ENCODE data around the gene ARID3C. TPM values are rescaled to one million over a fixed set of nuclear protein-coding genes. Genes with fewer than 3 reads are reported as not detected.

Gene ARID3C
- total and polyA plus RNA-seq, 4 experiments from 2014 or later: not detected

- no peaks in the 10 kb centered on the region for H3K36me3 ChIP-seq (ENCODE audit: insufficient read depth, low read length)
- Mint-ChIP-seq H3K9me3 (no peaks in the 10 kb centered on the region), H3K36me3 (no peaks in the 10 kb centered on the region), H3K27ac (no peak overlapping the region), H3K27me3 (peaks cover 53 to 80% of the 10 kb centered on the region in 2 donors), H3K4me1 (peaks cover 12 to 32% (median 18%) of the 10 kb centered on the region in 4 donors), H3K4me3 (no peak overlapping the region)
- POLR2A ChIA-PET (ENCODE audit: partially characterized antibody): no interaction called here
- H3K4me1 ChIP-seq (ENCODE audit: insufficient read depth, low read length): peaks cover 16% of the 10 kb centered on the region
- no peak overlapping the region for H3K27ac ChIP-seq (ENCODE audit: low read depth, low read length)
- intact Hi-C loops (cut with micrococcal nuclease): no loop called here
- no peaks in the 10 kb centered on the region for H3K9me3 ChIP-seq (ENCODE audit: control insufficient read depth in 1 of 2, low read length in 2 of 2)
- H3K27me3 ChIP-seq (ENCODE audit: insufficient read depth, low read length): peaks cover 24% of the 10 kb centered on the region
- CTCF ChIA-PET (ENCODE audit: partially characterized antibody): interaction anchor here (1.5 kb wide), 1 partner anchor 9 kb away, joined by 5 read pairs; no protein-coding TSS in a partner anchor
- no peak for DNase-seq
- H3K4me3 ChIP-seq (ENCODE audit: low read length in 2 of 2): no peak overlapping the region
Observed at GRCh38 chr9:34585946-34586669, 42.8 kb downstream of the ARID3C start.

- no peak overlapping the region for H3K27ac Mint-ChIP-seq
- ChIA-PET POLR2A (ENCODE audit: partially characterized antibody) (no interaction called here), CTCF (ENCODE audit: partially characterized antibody) (interaction anchor here (0.7 to 1.5 kb wide), 2 partner anchors 10 to 181 kb away, joined by 4 to 5 read pairs; no protein-coding TSS in a partner anchor)
- Histone ChIP-seq H3K27ac (ENCODE audit: low read depth, low read length) (no peak overlapping the region), H3K9me3 (ENCODE audit: control insufficient read depth in 1 of 2, low read length in 2 of 2) (no peaks in the 10 kb centered on the region), H3K4me1 (ENCODE audit: insufficient read depth, low read length) (peaks cover 8% of the 10 kb centered on the region), H3K36me3 (ENCODE audit: insufficient read depth, low read length) (no peaks in the 10 kb centered on the region), H3K27me3 (ENCODE audit: insufficient read depth, low read length) (peaks cover 15% of the 10 kb centered on the region), H3K4me3 (ENCODE audit: low read length in 2 of 2) (no peak overlapping the region)
- no peak overlapping the region for H3K4me3 Mint-ChIP-seq
- intact Hi-C loops (cut with micrococcal nuclease): no loop called here
- no peak for DNase-seq
- H3K27me3 Mint-ChIP-seq: peaks cover 57 to 83% of the 10 kb centered on the region in 2 donors
- H3K36me3 Mint-ChIP-seq: no peaks in the 10 kb centered on the region
- H3K4me1 Mint-ChIP-seq: peaks cover 7 to 21% (median 11%) of the 10 kb centered on the region in 4 donors
- no peaks in the 10 kb centered on the region for H3K9me3 Mint-ChIP-seq
Observed at GRCh38 chr9:34584970-34585369, 43.9 kb downstream of the ARID3C start.

- POLR2A ChIA-PET (ENCODE audit: partially characterized antibody): no interaction called here
- Histone ChIP-seq H3K27me3 (ENCODE audit: insufficient read depth, low read length) (peaks cover 23% of the 10 kb centered on the region), H3K36me3 (ENCODE audit: insufficient read depth, low read length) (no peaks in the 10 kb centered on the region), H3K9me3 (ENCODE audit: control insufficient read depth in 1 of 2, low read length in 2 of 2) (no peaks in the 10 kb centered on the region), H3K27ac (ENCODE audit: low read depth, low read length) (no peak overlapping the region), H3K4me1 (ENCODE audit: insufficient read depth, low read length) (peaks cover 8% of the 10 kb centered on the region), H3K4me3 (ENCODE audit: low read length in 2 of 2) (no peak overlapping the region)
- intact Hi-C loops (cut with micrococcal nuclease): no loop called here
- no peak overlapping the region for H3K4me3 Mint-ChIP-seq
- H3K27me3 Mint-ChIP-seq: peaks cover 53 to 80% of the 10 kb centered on the region in 2 donors
- CTCF ChIA-PET (ENCODE audit: partially characterized antibody): interaction anchor here (1.3 kb wide), 1 partner anchor 9 kb away, joined by 4 read pairs; no protein-coding TSS in a partner anchor
- H3K27ac Mint-ChIP-seq: no peak overlapping the region
- H3K4me1 Mint-ChIP-seq: peaks cover 0 to 19% (median 4%) of the 10 kb centered on the region in 4 donors
- H3K9me3 Mint-ChIP-seq: no peaks in the 10 kb centered on the region
- DNase-seq: no peak
- no peaks in the 10 kb centered on the region for H3K36me3 Mint-ChIP-seq
Observed at GRCh38 chr9:34582787-34583186, 46.1 kb downstream of the ARID3C start.

- Histone ChIP-seq H3K4me3 (ENCODE audit: low read length in 2 of 2) (no peak overlapping the region), H3K27ac (ENCODE audit: low read depth, low read length) (no peak overlapping the region), H3K4me1 (ENCODE audit: insufficient read depth, low read length) (peaks cover 8% of the 10 kb centered on the region), H3K9me3 (ENCODE audit: control insufficient read depth in 1 of 2, low read length in 2 of 2) (no peaks in the 10 kb centered on the region), H3K27me3 (ENCODE audit: insufficient read depth, low read length) (peaks cover 23% of the 10 kb centered on the region), H3K36me3 (ENCODE audit: insufficient read depth, low read length) (no peaks in the 10 kb centered on the region)
- intact Hi-C loops (cut with micrococcal nuclease): no loop called here
- no peak overlapping the region for H3K27ac Mint-ChIP-seq
- peaks cover 44 to 72% of the 10 kb centered on the region in 2 donors for H3K27me3 Mint-ChIP-seq
- peaks cover 2 to 21% (median 12%) of the 10 kb centered on the region in 4 donors for H3K4me1 Mint-ChIP-seq
- H3K4me3 Mint-ChIP-seq: no peak overlapping the region
- no peak for DNase-seq
- no peaks in the 10 kb centered on the region for H3K36me3 Mint-ChIP-seq
- no peaks in the 10 kb centered on the region for H3K9me3 Mint-ChIP-seq
- CTCF ChIA-PET (ENCODE audit: partially characterized antibody): interaction anchor here (1.3 kb wide), 1 partner anchor 10 kb away, joined by 4 read pairs; no protein-coding TSS in a partner anchor
- POLR2A ChIA-PET (ENCODE audit: partially characterized antibody): no interaction called here
Observed at GRCh38 chr9:34581318-34581717, 47.5 kb downstream of the ARID3C start.

GRCh38 chr9:34580358-34580757 is 48.5 kb downstream of the ARID3C start:
- Histone ChIP-seq H3K9me3 (ENCODE audit: control insufficient read depth in 1 of 2, low read length in 2 of 2) (no peaks in the 10 kb centered on the region), H3K27ac (ENCODE audit: low read depth, low read length) (no peak overlapping the region), H3K36me3 (ENCODE audit: insufficient read depth, low read length) (no peaks in the 10 kb centered on the region), H3K27me3 (ENCODE audit: insufficient read depth, low read length) (peaks cover 23% of the 10 kb centered on the region), H3K4me3 (ENCODE audit: low read length in 2 of 2) (no peak overlapping the region), H3K4me1 (ENCODE audit: insufficient read depth, low read length) (peaks cover 8% of the 10 kb centered on the region)
- CTCF ChIA-PET (ENCODE audit: partially characterized antibody): interaction anchor here (1.8 kb wide), 1 partner anchor 11 kb away, joined by 11 read pairs; no protein-coding TSS in a partner anchor
- DNase-seq: no peak
- POLR2A ChIA-PET (ENCODE audit: partially characterized antibody): no interaction called here
- Mint-ChIP-seq H3K27me3 (peaks cover 44 to 70% of the 10 kb centered on the region in 2 donors), H3K36me3 (no peaks in the 10 kb centered on the region), H3K9me3 (no peaks in the 10 kb centered on the region), H3K27ac (no peak overlapping the region), H3K4me3 (no peak overlapping the region), H3K4me1 (peaks cover 2 to 27% (median 12%) of the 10 kb centered on the region in 4 donors)
- intact Hi-C loops (cut with micrococcal nuclease): no loop called here

GRCh38 chr9:34579808-34580163 is 49.1 kb downstream of the ARID3C start:
- H3K27ac ChIP-seq (ENCODE audit: low read depth, low read length): no peak overlapping the region
- H3K9me3 ChIP-seq (ENCODE audit: control insufficient read depth in 1 of 2, low read length in 2 of 2): no peaks in the 10 kb centered on the region
- H3K4me3 Mint-ChIP-seq: no peak overlapping the region
- H3K4me1 Mint-ChIP-seq: peaks cover 2 to 27% (median 12%) of the 10 kb centered on the region in 4 donors
- no peak overlapping the region for H3K4me3 ChIP-seq (ENCODE audit: low read length in 2 of 2)
- POLR2A ChIA-PET (ENCODE audit: partially characterized antibody): no interaction called here
- H3K9me3 Mint-ChIP-seq: no peaks in the 10 kb centered on the region
- intact Hi-C loops (cut with micrococcal nuclease): no loop called here
- peaks cover 8% of the 10 kb centered on the region for H3K4me1 ChIP-seq (ENCODE audit: insufficient read depth, low read length)
- DNase-seq: no peak
- H3K27me3 Mint-ChIP-seq: peaks cover 48 to 66% of the 10 kb centered on the region in 2 donors
- H3K36me3 ChIP-seq (ENCODE audit: insufficient read depth, low read length): no peaks in the 10 kb centered on the region
- no peak overlapping the region for H3K27ac Mint-ChIP-seq
- CTCF ChIA-PET (ENCODE audit: partially characterized antibody): interaction anchor here (1.8 kb wide), 1 partner anchor 12 kb away, joined by 11 read pairs; no protein-coding TSS in a partner anchor
- peaks cover 20% of the 10 kb centered on the region for H3K27me3 ChIP-seq (ENCODE audit: insufficient read depth, low read length)
- no peaks in the 10 kb centered on the region for H3K36me3 Mint-ChIP-seq

GRCh38 chr9:34579104-34579807 is 49.6 kb downstream of the ARID3C start:
- Histone ChIP-seq H3K36me3 (ENCODE audit: insufficient read depth, low read length) (no peaks in the 10 kb centered on the region), H3K27ac (ENCODE audit: low read depth, low read length) (no peak overlapping the region), H3K4me3 (ENCODE audit: low read length in 2 of 2) (no peak overlapping the region), H3K9me3 (ENCODE audit: control insufficient read depth in 1 of 2, low read length in 2 of 2) (no peaks in the 10 kb centered on the region), H3K4me1 (ENCODE audit: insufficient read depth, low read length) (peaks cover 8% of the 10 kb centered on the region), H3K27me3 (ENCODE audit: insufficient read depth, low read length) (peaks cover 20% of the 10 kb centered on the region)
- no peak overlapping the region for H3K27ac Mint-ChIP-seq
- CTCF ChIA-PET (ENCODE audit: partially characterized antibody): interaction anchor here (1.8 kb wide), 1 partner anchor 12 kb away, joined by 11 read pairs; no protein-coding TSS in a partner anchor
- no peaks in the 10 kb centered on the region for H3K36me3 Mint-ChIP-seq
- H3K27me3 Mint-ChIP-seq: peaks cover 45 to 66% of the 10 kb centered on the region in 2 donors
- POLR2A ChIA-PET (ENCODE audit: partially characterized antibody): interaction anchor here (1.0 to 1.1 kb wide), 2 partner anchors 13 to 59 kb away, joined by 3 read pairs; no protein-coding TSS in a partner anchor
- H3K4me1 Mint-ChIP-seq: peaks cover 2 to 27% (median 12%) of the 10 kb centered on the region in 4 donors
- intact Hi-C loops (cut with micrococcal nuclease): no loop called here
- no peaks in the 10 kb centered on the region for H3K9me3 Mint-ChIP-seq
- DNase-seq: no peak
- peak overlapping the region in 5 of 8 donors; percentile 4 to 71 (median 40) for H3K4me3 Mint-ChIP-seq

Measured in CD4-positive, alpha-beta memory T cell (primary cell).